GM12865 (cell line): ENCODE data around the gene ZC4H2.

Experiments used
- DNase-seq: peaks from one replicate; pipeline ENCODE4 v3.0.0; 2010; ENCODE audit warnings: low read depth
- H3K4me3 ChIP-seq: 2 replicates; pipeline ENCODE4 v1.5.1; 2011; ENCODE audit warnings: mild to moderate bottlenecking, low read depth, low read length, control low read depth
- CTCF ChIP-seq: IDR thresholded peaks from 2 replicates; pipeline ENCODE4 v1.5.1; 2011; ENCODE audit warnings: low read length, control low read depth, low read depth, inconsistent platforms; ENCODE audit not compliant: insufficient read depth; ENCODE audit errors: missing control alignments

The ZC4H2 gene

GRCh38 chrX:64977830-64978229, 1.6 kb upstream of the ZC4H2 start:
- DNase-seq: no peak
- TF ChIP-seq CTCF: no peak
- H3K4me3 ChIP-seq: no peak overlapping the region

GRCh38 chrX:64977051-64977450, 801 bp upstream of the ZC4H2 start:
- TF ChIP-seq CTCF: no peak
- DNase-seq: no peak
- H3K4me3 ChIP-seq: no peak overlapping the region

- no peak for TF ChIP-seq CTCF
- peak overlapping the region; percentile 82 for H3K4me3 ChIP-seq
- DNase-seq: no peak
Measured at GRCh38 chrX:64976673-64977040, 407 bp upstream of the ZC4H2 start.

GRCh38 chrX:64975491-64975890, 759 bp downstream of the ZC4H2 start:
- DNase-seq: peak; percentile 7
- TF ChIP-seq CTCF: no peak

GRCh38 chrX:64925480-64925879, 50.8 kb downstream of the ZC4H2 start:
- TF ChIP-seq CTCF: no peak
- H3K4me3 ChIP-seq: no peak overlapping the region
- DNase-seq: no peak

More at GRCh38 chrX:64975491-64975890, 759 bp downstream of the ZC4H2 start:
- H3K4me3 ChIP-seq: peak overlapping the region; percentile 82

GRCh38 chrX:64908121-64908520, 68.1 kb downstream of the ZC4H2 start:
- no peak for DNase-seq
- TF ChIP-seq CTCF: no peak
- no peak overlapping the region for H3K4me3 ChIP-seq

- DNase-seq: peak; percentile 54
- peak; percentile 63 for TF ChIP-seq CTCF
Measured at GRCh38 chrX:64894454-64895038, 81.7 kb downstream of the ZC4H2 start.

More at GRCh38 chrX:64894454-64895038, 81.7 kb downstream of the ZC4H2 start:
- H3K4me3 ChIP-seq: no peak overlapping the region
